ENCODE results near the gene ERCC2. TPM values are rescaled to one million over a fixed set of nuclear protein-coding genes. Genes with fewer than 3 reads are reported as not detected.

ERCC2 gene
- total and polyA plus RNA-seq, 2 of the 4 experiments (the other 2 are of a cell fraction): 30.6 to 66.5 TPM

DNA sequence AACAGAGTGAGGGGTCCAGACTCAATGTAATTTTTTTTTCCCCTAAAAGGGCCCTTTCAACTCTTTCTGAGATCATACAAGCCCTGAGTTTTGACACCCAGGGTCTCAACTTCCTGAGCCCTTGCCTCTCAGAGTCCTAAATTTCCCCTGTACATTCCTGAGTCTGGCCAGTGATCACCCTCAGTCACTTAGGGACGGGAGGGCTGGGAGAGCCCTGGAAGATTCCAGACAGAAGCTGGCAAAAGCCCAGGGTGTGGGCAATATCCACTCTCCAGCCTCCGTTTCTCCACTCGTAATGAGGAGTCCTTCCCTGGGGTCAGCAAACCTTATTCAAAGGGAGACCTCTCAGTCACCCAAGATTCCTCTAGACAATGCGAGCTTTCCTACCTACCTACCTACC is 32.9 kb upstream of the ERCC2 start:
- Histone ChIP-seq H2AFZ (replicated peaks; ENCODE audit: low read length, poor library complexity) (no peak overlapping the region), H3K4me2 (ENCODE audit: low read depth, low read length) (no peak overlapping the region), H4K91ac (ENCODE audit: insufficient read depth, low read depth, low read length) (no peak overlapping the region), H3K4me1 (ENCODE audit: control insufficient read depth, insufficient read depth, low read length) (peaks cover 5% of the 10 kb centered on the region), H3K18ac (ENCODE audit: low read depth, low read length) (no peak overlapping the region), H3K4me3 (ENCODE audit: insufficient read depth, low read depth, low read length) (no peak overlapping the region), H3K9me3 (ENCODE audit: control insufficient read depth, insufficient read depth, low read length) (no peaks in the 10 kb centered on the region), H4K5ac (ENCODE audit: low read depth, low read length) (no peak overlapping the region), H4K20me1 (ENCODE audit: insufficient read depth, low read length) (no peaks in the 10 kb centered on the region; the same call in 1 of the 2 replicates), H2AK5ac (ENCODE audit: low read depth, low read length) (peak overlapping the region; percentile 83), H3K4ac (ENCODE audit: low read depth, low read length) (peak overlapping the region; percentile 54; the same call in 1 of the 2 replicates), H2BK15ac (ENCODE audit: low read depth, low read length) (peak overlapping the region; percentile 36; the same call in 1 of the 3 replicates), H3K56ac (ENCODE audit: extremely low read depth, insufficient read depth, low read length) (no peak overlapping the region), H2BK120ac (ENCODE audit: low read depth, low read length) (peak overlapping the region; percentile 93; the same call in 1 of the 2 replicates), H3K23ac (ENCODE audit: low read depth, low read length) (peak overlapping the region; percentile 76; the same call in 1 of the 2 replicates), H4K8ac (ENCODE audit: low read depth in 2 of 2, low read length in 2 of 2) (peak overlapping the region in 1 of 2 experiments; percentile 59; a peak in 1 of 4 replicates), H2BK20ac (ENCODE audit: low read depth, low read length) (peak overlapping the region; percentile 51; the same call in 1 of the 2 replicates), H2AK9ac (replicated peaks; ENCODE audit: low read depth, low read length, poor library complexity) (no peak overlapping the region), H3K79me1 (ENCODE audit: low read depth in 1 of 2, low read length in 2 of 2) (peaks cover 10 to 64% of the 10 kb centered on the region in 2 experiments; a peak in 3 of 4 replicates), H3K27me3 (ENCODE audit: control insufficient read depth, insufficient read depth, low read length) (no peaks in the 10 kb centered on the region), H3K27ac (ENCODE audit: insufficient read depth, low read length) (no peak overlapping the region), H3K14ac (replicated peaks; ENCODE audit: low read depth, low read length) (peak overlapping the region; percentile 42; the same call in 1 of the 2 replicates), H2BK5ac (ENCODE audit: low read depth, low read length, poor library complexity, severe bottlenecking) (no peak overlapping the region), H3K36me3 (ENCODE audit: control insufficient read depth, insufficient read depth, low read length) (no peaks in the 10 kb centered on the region), H3K9ac (ENCODE audit: low read depth, low read length) (no peak overlapping the region), H3K9me1 (ENCODE audit: insufficient read depth, low read length) (peaks cover 6% of the 10 kb centered on the region; the same call in 1 of the 2 replicates)
- CTCF ChIA-PET: no interaction called here
- in situ Hi-C loops (cut with MboI; ENCODE audit: low sequenced_read_pairs): no loop called here
- DNase-seq (no peak), ATAC-seq (ENCODE audit: low read depth) (no peak)
- no TSS peak for BruUV-seq (replicated peaks)
- POLR2A ChIA-PET (ENCODE audit: unreplicated experiment): no interaction called here
- intact Hi-C loops (cut with micrococcal nuclease): no loop called here
- WGBS, 2 experiments (ENCODE audit: extremely low coverage in 2 of 2, insufficient read length in 1 of 2): 83% methylated on average over 1 of the region's 4 CpGs; no CpG with 5 or more reads in 1 of the 2 experiments
- dilution Hi-C loops (cut with HindIII; ENCODE audit: low sequenced_read_pairs, unreplicated experiment): no loop called here
- no peak for TF ChIP-seq RCOR1 (IDR thresholded peaks at IDR 0.05; ENCODE audit: insufficient replicate concordance, low read length)
- TF ChIP-seq NFE2L2 (IDR thresholded peaks at IDR 0.05; ENCODE audit: low read depth, low read length): no peak
- TF ChIP-seq CHD1 (IDR thresholded peaks at IDR 0.05; ENCODE audit: low read depth, low read length): no peak
- no peak for TF ChIP-seq POLR2A (IDR thresholded peaks at IDR 0.05; ENCODE audit: low read depth, low read length)
- TF ChIP-seq, protein P1, sequence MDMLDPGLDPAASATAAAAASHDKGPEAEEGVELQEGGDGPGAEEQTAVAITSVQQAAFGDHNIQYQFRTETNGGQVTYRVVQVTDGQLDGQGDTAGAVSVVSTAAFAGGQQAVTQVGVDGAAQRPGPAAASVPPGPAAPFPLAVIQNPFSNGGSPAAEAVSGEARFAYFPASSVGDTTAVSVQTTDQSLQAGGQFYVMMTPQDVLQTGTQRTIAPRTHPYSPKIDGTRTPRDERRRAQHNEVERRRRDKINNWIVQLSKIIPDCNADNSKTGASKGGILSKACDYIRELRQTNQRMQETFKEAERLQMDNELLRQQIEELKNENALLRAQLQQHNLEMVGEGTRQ (IDR thresholded peaks at IDR 0.05; ENCODE audit: low read depth, low read length): no peak
- TF ChIP-seq FOS (IDR thresholded peaks at IDR 0.05; ENCODE audit: low read depth, low read length): no peak
- TF ChIP-seq BHLHE40 (IDR thresholded peaks at IDR 0.05; ENCODE audit: low read depth, low read length): no peak
- TF ChIP-seq RFX5 (IDR thresholded peaks at IDR 0.05; ENCODE audit: low read depth, low read length): no peak
- TF ChIP-seq MXI1 (IDR thresholded peaks at IDR 0.05; ENCODE audit: borderline replicate concordance, low read depth, low read length): no peak
- TF ChIP-seq SMC3 (IDR thresholded peaks at IDR 0.05; ENCODE audit: low read depth, low read length): no peak
- TF ChIP-seq, protein P2, sequence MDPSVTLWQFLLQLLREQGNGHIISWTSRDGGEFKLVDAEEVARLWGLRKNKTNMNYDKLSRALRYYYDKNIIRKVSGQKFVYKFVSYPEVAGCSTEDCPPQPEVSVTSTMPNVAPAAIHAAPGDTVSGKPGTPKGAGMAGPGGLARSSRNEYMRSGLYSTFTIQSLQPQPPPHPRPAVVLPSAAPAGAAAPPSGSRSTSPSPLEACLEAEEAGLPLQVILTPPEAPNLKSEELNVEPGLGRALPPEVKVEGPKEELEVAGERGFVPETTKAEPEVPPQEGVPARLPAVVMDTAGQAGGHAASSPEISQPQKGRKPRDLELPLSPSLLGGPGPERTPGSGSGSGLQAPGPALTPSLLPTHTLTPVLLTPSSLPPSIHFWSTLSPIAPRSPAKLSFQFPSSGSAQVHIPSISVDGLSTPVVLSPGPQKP (IDR thresholded peaks at IDR 0.05; ENCODE audit: borderline replicate concordance, low read depth, low read length): no peak
- TF ChIP-seq CEBPB (IDR thresholded peaks at IDR 0.05; ENCODE audit: low read depth, low read length): no peak
- TF ChIP-seq MAFK (IDR thresholded peaks at IDR 0.05; ENCODE audit: low read depth, low read length): no peak
- TF ChIP-seq, protein P3, sequence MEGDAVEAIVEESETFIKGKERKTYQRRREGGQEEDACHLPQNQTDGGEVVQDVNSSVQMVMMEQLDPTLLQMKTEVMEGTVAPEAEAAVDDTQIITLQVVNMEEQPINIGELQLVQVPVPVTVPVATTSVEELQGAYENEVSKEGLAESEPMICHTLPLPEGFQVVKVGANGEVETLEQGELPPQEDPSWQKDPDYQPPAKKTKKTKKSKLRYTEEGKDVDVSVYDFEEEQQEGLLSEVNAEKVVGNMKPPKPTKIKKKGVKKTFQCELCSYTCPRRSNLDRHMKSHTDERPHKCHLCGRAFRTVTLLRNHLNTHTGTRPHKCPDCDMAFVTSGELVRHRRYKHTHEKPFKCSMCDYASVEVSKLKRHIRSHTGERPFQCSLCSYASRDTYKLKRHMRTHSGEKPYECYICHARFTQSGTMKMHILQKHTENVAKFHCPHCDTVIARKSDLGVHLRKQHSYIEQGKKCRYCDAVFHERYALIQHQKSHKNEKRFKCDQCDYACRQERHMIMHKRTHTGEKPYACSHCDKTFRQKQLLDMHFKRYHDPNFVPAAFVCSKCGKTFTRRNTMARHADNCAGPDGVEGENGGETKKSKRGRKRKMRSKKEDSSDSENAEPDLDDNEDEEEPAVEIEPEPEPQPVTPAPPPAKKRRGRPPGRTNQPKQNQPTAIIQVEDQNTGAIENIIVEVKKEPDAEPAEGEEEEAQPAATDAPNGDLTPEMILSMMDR (conservative IDR thresholded peaks at IDR 0.05; ENCODE audit: low read depth, low read length): no peak
- no peak for TF ChIP-seq MAZ (IDR thresholded peaks at IDR 0.05; ENCODE audit: borderline replicate concordance, low read depth, low read length)
- no peak for TF ChIP-seq RAD21 (IDR thresholded peaks at IDR 0.05; ENCODE audit: low read length)

Data from IMR-90 (cell line).